Smooth muscle cell (in vitro differentiated cells): ENCODE results near the gene SMAP1. TPM values are rescaled to one million over a fixed set of nuclear protein-coding genes. Genes with fewer than 3 reads are reported as not detected.

Experiments used
- DNase-seq: peaks from one replicate; lab custom pipeline; 2025; ENCODE audit not compliant: unreplicated experiment; lab: John Stamatoyannopoulos, UW
- H2AFZ ChIP-seq: fragments of 200-600 bp; sonication (generic); 2 replicates; pipeline ENCODE4 v1.6.0; 2016; ENCODE audit warnings: antibody characterized with exemption, low read depth, mild to moderate bottlenecking
- H3F3A ChIP-seq: fragments of 200-600 bp; sonication (generic); 2 replicates; pipeline ENCODE4 v1.6.0; 2017; ENCODE audit warnings: antibody characterized with exemption, low read depth
- H3K27ac ChIP-seq: fragments of 200-600 bp; sonication (generic); 2 replicates; pipeline ENCODE4 v1.5.1; 2016; ENCODE audit warnings: low read depth, mild to moderate bottlenecking
- H3K27me3 ChIP-seq: fragments of 200-600 bp; sonication (generic); 2 replicates; pipeline ENCODE4 v1.6.1; 2016; ENCODE audit warnings: low read depth, mild to moderate bottlenecking
- H3K36me3 ChIP-seq: fragments of 200-600 bp; sonication (generic); 2 replicates; pipeline ENCODE4 v1.5.1; 2016; ENCODE audit warnings: low read depth
- H3K4me1 ChIP-seq: fragments of 200-600 bp; sonication (generic); 2 replicates; pipeline ENCODE4 v1.5.1; 2016; ENCODE audit warnings: low read depth
- H3K4me2 ChIP-seq: fragments of 200-600 bp; sonication (generic); 2 replicates; pipeline ENCODE4 v1.6.0; 2016; ENCODE audit warnings: mild to moderate bottlenecking
- H3K4me3 ChIP-seq: fragments of 200-600 bp; sonication (generic); 2 replicates; pipeline ENCODE4 v1.5.1; 2016; ENCODE audit warnings: mild to moderate bottlenecking
- H3K79me2 ChIP-seq: fragments of 200-600 bp; sonication (generic); 2 replicates; pipeline ENCODE4 v1.6.0; 2016; ENCODE audit warnings: low read depth, mild to moderate bottlenecking
- H3K9ac ChIP-seq: fragments of 200-600 bp; sonication (generic); 2 replicates; pipeline ENCODE4 v1.6.0; 2016; ENCODE audit warnings: low read depth
- H3K9me3 ChIP-seq: fragments of 200-600 bp; sonication (generic); replicated peaks from 2 replicates; pipeline ENCODE4 v1.5.1; 2016; ENCODE audit warnings: low read depth
- H4K20me1 ChIP-seq: fragments of 200-600 bp; sonication (generic); 2 replicates; pipeline ENCODE4 v1.6.0; 2016; ENCODE audit warnings: low read depth
- CTCF ChIP-seq: fragments of 200-600 bp; sonication (generic); IDR thresholded peaks from 2 replicates; pipeline ENCODE4 v1.5.1; 2017; ENCODE audit warnings: borderline replicate concordance, mild to moderate bottlenecking, antibody characterized with exemption; ENCODE audit not compliant: insufficient read depth, poor library complexity, severe bottlenecking
- WGBS: methylation state at CpG from one replicate; pipeline ENCODE4 v1.1.7; 2016; ENCODE audit warnings: low lambda C conversion rate; 5-methylcytosine and 5-hydroxymethylcytosine counted together
- polyA plus RNA-seq: library from polyadenylated mRNA; unstranded; fragments of >200 nt; fragmentation: Nextera tagmentation; extraction: Ambion mirVana; gene quantifications from 2 replicates; pipeline ENCODE4 v1.2.1, GENCODE V29; 2016
- total RNA-seq: library from RNA; depleted of rRNA; stranded (reverse); fragments of >200 nt; gene quantifications from 2 replicates; pipeline ENCODE4 v1.2.3, GENCODE V29; 2014

Gene SMAP1
- total and polyA plus RNA-seq, 2 experiments from 2014 or later = 21.7 to 39.8 TPM

- H3K4me1 ChIP-seq = peaks cover 12% of the 10 kb centered on the region
- no peaks in the 10 kb centered on the region for H3K9me3 ChIP-seq
- H3K27ac ChIP-seq = no peak overlapping the region
- no peak overlapping the region for H2AFZ ChIP-seq
- no peak for DNase-seq
- TF ChIP-seq CTCF = no peak
- no peaks in the 10 kb centered on the region for H3K79me2 ChIP-seq
- no peaks in the 10 kb centered on the region for H3K36me3 ChIP-seq
- H4K20me1 ChIP-seq = no peaks in the 10 kb centered on the region
- no peak overlapping the region for H3K4me3 ChIP-seq
- H3K9ac ChIP-seq = no peak overlapping the region
- WGBS = 89% methylated on average over 3 of the region's 3 CpGs
- H3F3A ChIP-seq = no peaks in the 10 kb centered on the region
- no peaks in the 10 kb centered on the region for H3K27me3 ChIP-seq
- H3K4me2 ChIP-seq = no peak overlapping the region
These were observed 196.7 kb downstream of the SMAP1 start for GRCh38 chr6:70864401-70864800.

- Histone ChIP-seq H3K27me3 (no peaks in the 10 kb centered on the region), H2AFZ (no peak overlapping the region), H3K79me2 (no peaks in the 10 kb centered on the region), H3K27ac (no peak overlapping the region), H3K4me2 (no peak overlapping the region), H3K9me3 (peaks cover 9% of the 10 kb centered on the region), H3K9ac (no peak overlapping the region), H3K36me3 (no peaks in the 10 kb centered on the region), H4K20me1 (no peaks in the 10 kb centered on the region), H3K4me1 (peaks cover 7% of the 10 kb centered on the region), H3K4me3 (no peak overlapping the region), H3F3A (no peaks in the 10 kb centered on the region)
- DNase-seq = no peak
- TF ChIP-seq CTCF = no peak
- 94% methylated on average over 2 of the region's 2 CpGs for WGBS
These were observed 204.8 kb downstream of the SMAP1 start for GRCh38 chr6:70872469-70872868.

GRCh38 chr6:70874181-70874913 lies 206.7 kb downstream of the SMAP1 start:
- Histone ChIP-seq H4K20me1 (no peaks in the 10 kb centered on the region), H3K27ac (no peak overlapping the region), H3K27me3 (no peaks in the 10 kb centered on the region), H3K79me2 (no peaks in the 10 kb centered on the region), H3F3A (no peaks in the 10 kb centered on the region), H3K4me3 (no peak overlapping the region), H3K4me1 (peaks cover 7% of the 10 kb centered on the region), H3K9me3 (peaks cover 9% of the 10 kb centered on the region), H3K9ac (no peak overlapping the region), H2AFZ (no peak overlapping the region), H3K4me2 (no peak overlapping the region), H3K36me3 (no peaks in the 10 kb centered on the region)
- WGBS = 75% methylated on average over 3 of the region's 3 CpGs
- no peak for DNase-seq
- no peak for TF ChIP-seq CTCF

GRCh38 chr6:70879496-70879895 lies 211.8 kb downstream of the SMAP1 start:
- 92% methylated on average over 5 of the region's 5 CpGs for WGBS
- Histone ChIP-seq H4K20me1 (no peaks in the 10 kb centered on the region), H3K27me3 (no peaks in the 10 kb centered on the region), H3K4me3 (no peak overlapping the region), H3K9me3 (no peaks in the 10 kb centered on the region), H3K9ac (no peak overlapping the region), H3K4me2 (no peak overlapping the region), H3F3A (no peaks in the 10 kb centered on the region), H3K4me1 (peaks cover 4% of the 10 kb centered on the region), H3K79me2 (no peaks in the 10 kb centered on the region), H3K36me3 (no peaks in the 10 kb centered on the region), H2AFZ (no peak overlapping the region), H3K27ac (no peak overlapping the region)
- no peak for TF ChIP-seq CTCF
- DNase-seq = no peak
